GM12865 (cell line): Measurements from ENCODE around the gene TANC1.

Experiments
- DNase-seq: peaks from one replicate; pipeline ENCODE4 v3.0.0; 2010; ENCODE audit warnings: low read depth
- H3K4me3 ChIP-seq: 2 replicates; pipeline ENCODE4 v1.5.1; 2011; ENCODE audit warnings: mild to moderate bottlenecking, low read depth, low read length, control low read depth
- TF ChIP-seq, protein P1 (sequence below): IDR thresholded peaks from 2 replicates; pipeline ENCODE4 v1.5.1; 2011; ENCODE audit warnings: low read length, control low read depth, low read depth, inconsistent platforms; ENCODE audit not compliant: insufficient read depth; ENCODE audit errors: missing control alignments

Gene TANC1

DNA sequence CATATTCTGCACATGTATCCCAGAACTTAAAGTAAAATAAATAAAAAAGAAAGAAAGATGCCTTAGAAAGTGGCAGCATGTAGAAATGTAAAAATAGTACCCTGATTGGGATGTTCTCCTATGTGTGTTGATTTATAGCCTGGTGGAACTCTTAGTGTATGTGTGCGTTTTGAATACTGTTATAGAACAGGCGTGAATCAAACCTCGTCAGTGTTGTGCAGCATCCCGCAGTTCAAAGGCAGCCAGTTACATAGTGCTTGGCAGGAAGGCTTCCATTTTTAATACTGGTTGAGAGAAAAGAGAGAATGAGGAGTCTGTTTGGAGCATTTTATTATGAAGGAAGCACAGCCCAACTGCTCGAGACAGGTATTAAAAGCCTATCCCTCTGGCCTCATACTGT is 49.4 kb downstream of the TANC1 start:
- TF ChIP-seq, protein P1, sequence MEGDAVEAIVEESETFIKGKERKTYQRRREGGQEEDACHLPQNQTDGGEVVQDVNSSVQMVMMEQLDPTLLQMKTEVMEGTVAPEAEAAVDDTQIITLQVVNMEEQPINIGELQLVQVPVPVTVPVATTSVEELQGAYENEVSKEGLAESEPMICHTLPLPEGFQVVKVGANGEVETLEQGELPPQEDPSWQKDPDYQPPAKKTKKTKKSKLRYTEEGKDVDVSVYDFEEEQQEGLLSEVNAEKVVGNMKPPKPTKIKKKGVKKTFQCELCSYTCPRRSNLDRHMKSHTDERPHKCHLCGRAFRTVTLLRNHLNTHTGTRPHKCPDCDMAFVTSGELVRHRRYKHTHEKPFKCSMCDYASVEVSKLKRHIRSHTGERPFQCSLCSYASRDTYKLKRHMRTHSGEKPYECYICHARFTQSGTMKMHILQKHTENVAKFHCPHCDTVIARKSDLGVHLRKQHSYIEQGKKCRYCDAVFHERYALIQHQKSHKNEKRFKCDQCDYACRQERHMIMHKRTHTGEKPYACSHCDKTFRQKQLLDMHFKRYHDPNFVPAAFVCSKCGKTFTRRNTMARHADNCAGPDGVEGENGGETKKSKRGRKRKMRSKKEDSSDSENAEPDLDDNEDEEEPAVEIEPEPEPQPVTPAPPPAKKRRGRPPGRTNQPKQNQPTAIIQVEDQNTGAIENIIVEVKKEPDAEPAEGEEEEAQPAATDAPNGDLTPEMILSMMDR: no peak
- no peak overlapping the region for H3K4me3 ChIP-seq
- DNase-seq: no peak

DNA sequence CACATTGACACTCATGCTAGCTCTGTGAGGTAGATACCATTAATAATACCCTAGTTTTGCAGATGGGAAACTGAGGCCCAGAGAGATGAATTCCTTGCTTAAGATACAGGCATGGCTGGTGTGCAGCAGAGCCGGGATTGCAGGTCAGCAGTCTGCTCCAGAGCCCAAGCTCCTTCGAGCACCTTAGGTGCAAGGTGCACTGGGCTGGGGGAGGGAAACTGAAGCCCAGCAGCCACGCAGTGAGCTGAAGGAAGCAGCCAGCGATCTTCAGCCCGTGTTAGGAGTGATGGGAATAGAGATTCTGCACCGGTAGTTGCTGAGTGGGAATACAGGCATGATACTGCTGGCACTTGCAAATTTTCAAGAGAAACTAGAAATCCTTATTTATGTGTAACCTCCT is 50.6 kb downstream of the TANC1 start:
- TF ChIP-seq, protein P1: no peak
- no peak for DNase-seq
- no peak overlapping the region for H3K4me3 ChIP-seq

DNA sequence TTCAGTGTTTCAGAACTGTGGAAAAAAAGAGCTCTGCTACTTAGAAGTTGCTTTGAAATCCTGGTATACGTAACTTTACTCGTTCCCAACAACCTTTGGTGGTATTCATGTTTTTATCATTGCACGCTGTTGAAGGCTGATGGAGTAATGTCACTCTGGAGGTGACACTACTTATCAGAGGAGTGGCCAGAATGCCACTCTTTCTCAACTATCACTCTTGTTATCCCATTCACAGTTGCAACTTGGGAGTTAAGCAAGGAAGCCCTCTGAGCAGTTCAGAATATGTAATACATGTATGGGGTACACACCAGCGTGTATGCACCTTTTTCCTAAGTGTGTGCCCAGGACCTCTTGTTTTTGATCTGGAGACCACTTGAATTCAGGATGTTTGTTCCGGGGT is 53.6 kb downstream of the TANC1 start:
- TF ChIP-seq, protein P1: no peak
- no peak overlapping the region for H3K4me3 ChIP-seq
- no peak for DNase-seq

DNA sequence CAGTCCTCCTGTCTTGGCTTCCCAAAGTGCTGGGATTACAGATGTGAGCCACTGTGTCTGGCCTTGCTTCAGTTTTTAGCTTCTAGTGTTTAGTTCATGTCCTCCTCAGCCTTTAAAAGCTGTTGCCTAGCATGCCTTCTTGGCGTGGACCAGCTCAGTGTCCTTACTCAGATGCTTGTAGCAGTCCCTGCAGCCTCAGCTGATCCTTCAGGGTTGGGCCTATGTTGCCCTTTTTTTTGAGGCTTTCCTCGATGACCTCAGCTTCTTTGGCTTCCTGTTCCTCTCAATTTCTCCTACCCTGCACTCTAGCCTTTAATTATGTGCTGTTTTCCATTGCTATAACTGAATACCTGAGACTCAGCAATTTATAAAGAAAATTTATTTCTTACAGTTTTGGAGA is 57.7 kb downstream of the TANC1 start:
- DNase-seq: no peak
- TF ChIP-seq, protein P1: no peak
- no peak overlapping the region for H3K4me3 ChIP-seq

DNA sequence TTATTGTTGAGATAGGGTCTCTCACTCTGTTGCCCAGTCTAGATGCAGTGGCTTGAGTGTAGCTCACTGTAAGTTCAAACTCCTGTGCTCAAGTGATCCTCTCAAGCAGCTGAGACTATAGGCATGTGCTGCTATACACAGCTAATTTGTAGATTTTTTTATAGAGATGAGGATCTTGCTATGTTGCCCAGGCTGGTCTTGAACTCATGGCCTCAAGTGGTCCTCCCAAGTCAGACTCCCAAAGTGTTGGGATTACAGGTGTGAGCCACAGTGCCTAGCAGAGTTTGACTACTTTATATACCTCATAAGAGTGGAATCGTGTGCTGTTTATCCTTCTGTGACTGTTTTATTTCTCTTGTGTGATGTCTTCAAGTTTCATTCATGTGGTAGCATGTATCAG is 60.3 kb downstream of the TANC1 start:
- no peak for DNase-seq
- TF ChIP-seq, protein P1: no peak

DNA sequence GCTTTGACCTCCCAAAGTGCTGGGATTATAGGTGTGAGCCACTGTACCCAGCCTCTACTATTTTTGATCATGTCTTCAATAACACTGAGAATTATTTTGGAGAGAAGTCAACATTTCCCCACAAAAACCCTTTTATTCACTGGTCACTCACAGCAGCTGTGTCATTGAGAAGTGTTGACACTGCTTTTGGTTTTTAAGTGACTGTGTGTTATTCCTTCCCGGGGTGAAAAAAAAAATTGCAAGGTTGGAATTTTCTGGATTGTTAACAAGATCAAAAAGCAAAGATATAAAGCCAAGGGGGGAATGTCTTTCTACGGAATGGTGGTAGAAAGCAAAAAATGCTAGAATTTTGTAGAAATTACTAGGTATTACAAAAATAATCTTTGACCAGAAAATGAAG is 61.5 kb downstream of the TANC1 start:
- DNase-seq: no peak
- TF ChIP-seq, protein P1: no peak

More for the DNA sequence above, 60.3 kb downstream of the TANC1 start:
- H3K4me3 ChIP-seq: no peak overlapping the region

DNA sequence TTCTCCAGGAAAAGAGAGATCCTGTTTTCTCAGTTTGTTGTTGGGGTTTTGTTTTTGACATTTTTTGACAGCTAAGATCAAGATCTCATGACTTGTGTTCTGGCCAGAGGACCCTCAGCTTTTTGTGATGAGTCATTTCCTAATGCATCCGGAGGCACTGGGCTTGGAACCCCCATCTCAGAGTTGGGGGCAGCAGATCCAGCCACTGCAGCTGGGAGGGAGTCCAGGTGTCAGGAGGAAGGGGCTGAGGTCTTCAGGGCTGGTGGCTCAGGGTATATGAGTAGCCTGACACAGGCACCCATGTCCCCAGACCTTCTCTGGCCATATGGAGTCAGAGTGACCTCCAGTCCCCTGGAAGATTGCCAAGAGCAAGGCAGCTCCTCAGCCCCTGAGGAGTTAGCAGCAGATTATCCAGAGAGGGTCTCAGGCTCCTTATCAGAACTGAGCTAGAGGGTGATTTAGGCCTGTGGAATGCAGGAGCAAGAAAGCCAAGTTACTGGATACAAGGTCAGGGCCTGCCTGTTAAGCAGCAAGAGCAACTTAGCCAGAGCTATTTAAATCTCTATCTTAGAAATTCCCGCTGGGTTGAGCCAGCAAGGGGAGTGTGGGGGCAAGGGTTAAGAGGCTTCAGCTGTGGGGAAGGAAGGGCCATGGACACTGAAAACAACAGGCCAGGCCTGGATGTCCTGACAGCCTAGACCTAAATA is 62.4 kb downstream of the TANC1 start:
- TF ChIP-seq, protein P1: no peak
- DNase-seq: no peak
- no peak overlapping the region for H3K4me3 ChIP-seq

More for the DNA sequence above, 61.5 kb downstream of the TANC1 start:
- H3K4me3 ChIP-seq: no peak overlapping the region
